ENCODE measurements around the gene FGFRL1. TPM values are rescaled to one million over a fixed set of nuclear protein-coding genes. Genes with fewer than 3 reads are reported as not detected.

Gene FGFRL1
- polyA plus RNA-seq, 1 donor (not counting 4 experiments of a cell fraction or from before 2014, with no cell fraction given): 2.8 TPM

- Histone ChIP-seq H3K27me3 (ENCODE audit: control insufficient read depth, extremely low read depth, insufficient read depth, low read length) (peaks cover 15% of the 10 kb centered on the region), H3K4me1 (ENCODE audit: control insufficient read depth, extremely low read depth, insufficient read depth, low read length) (peaks cover 10% of the 10 kb centered on the region), H3K9ac (ENCODE audit: control insufficient read depth, extremely low read depth, insufficient read depth, low read length) (no peak overlapping the region), H3K36me3 (ENCODE audit: control insufficient read depth in 2 of 2, extremely low read depth in 1 of 2, insufficient read depth in 2 of 2, low read length in 2 of 2) (no peaks in the 10 kb centered on the region), H3K4me3 (ENCODE audit: control insufficient read depth in 2 of 3, extremely low read depth in 1 of 3, insufficient read depth in 2 of 3, low read depth in 1 of 3, low read length in 3 of 3) (no peak overlapping the region), H3K79me2 (ENCODE audit: control insufficient read depth, insufficient read depth, low read length) (no peaks in the 10 kb centered on the region), H3K4me2 (ENCODE audit: control insufficient read depth, extremely low read depth, insufficient read depth, low read depth, low read length) (no peak overlapping the region), H4K20me1 (ENCODE audit: control insufficient read depth, extremely low read depth, insufficient read depth, low read length) (no peaks in the 10 kb centered on the region), H3K9me3 (ENCODE audit: control insufficient read depth, low read depth, low read length) (no peaks in the 10 kb centered on the region), H2AFZ (ENCODE audit: control insufficient read depth, low read length) (no peak overlapping the region), H3K27ac (ENCODE audit: control insufficient read depth, insufficient read depth, low read length) (no peak overlapping the region), H3K9me1 (ENCODE audit: control insufficient read depth, extremely low read depth, insufficient read depth, low read length) (no peaks in the 10 kb centered on the region)
- FAIRE-seq (no peak), DNase-seq (ENCODE audit: low read depth, low spot score) (no peak)
- dilution Hi-C loops (cut with MboI; ENCODE audit: extremely low pct_ligation_motif_present, low sequenced_read_pairs): no loop called here
- no peak for TF ChIP-seq EZH2 (IDR thresholded peaks at IDR 0.05; ENCODE audit: low read length)
- TF ChIP-seq, protein P1, sequence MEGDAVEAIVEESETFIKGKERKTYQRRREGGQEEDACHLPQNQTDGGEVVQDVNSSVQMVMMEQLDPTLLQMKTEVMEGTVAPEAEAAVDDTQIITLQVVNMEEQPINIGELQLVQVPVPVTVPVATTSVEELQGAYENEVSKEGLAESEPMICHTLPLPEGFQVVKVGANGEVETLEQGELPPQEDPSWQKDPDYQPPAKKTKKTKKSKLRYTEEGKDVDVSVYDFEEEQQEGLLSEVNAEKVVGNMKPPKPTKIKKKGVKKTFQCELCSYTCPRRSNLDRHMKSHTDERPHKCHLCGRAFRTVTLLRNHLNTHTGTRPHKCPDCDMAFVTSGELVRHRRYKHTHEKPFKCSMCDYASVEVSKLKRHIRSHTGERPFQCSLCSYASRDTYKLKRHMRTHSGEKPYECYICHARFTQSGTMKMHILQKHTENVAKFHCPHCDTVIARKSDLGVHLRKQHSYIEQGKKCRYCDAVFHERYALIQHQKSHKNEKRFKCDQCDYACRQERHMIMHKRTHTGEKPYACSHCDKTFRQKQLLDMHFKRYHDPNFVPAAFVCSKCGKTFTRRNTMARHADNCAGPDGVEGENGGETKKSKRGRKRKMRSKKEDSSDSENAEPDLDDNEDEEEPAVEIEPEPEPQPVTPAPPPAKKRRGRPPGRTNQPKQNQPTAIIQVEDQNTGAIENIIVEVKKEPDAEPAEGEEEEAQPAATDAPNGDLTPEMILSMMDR (optimal IDR thresholded peaks at IDR 0.05 in 1 of 3, IDR thresholded peaks at IDR 0.05 in 1 of 3, conservative IDR thresholded peaks at IDR 0.05 in 1 of 3; ENCODE audit: extremely low read depth in 1 of 3, insufficient read depth in 2 of 3, low read length in 3 of 3): no peak
These were observed 64.6 kb downstream of the FGFRL1 start for GRCh38 chr4:1075809-1076699.

Other genes with a start within 250 kb of the FGFRL1 start
- gene CPLX1, start 185.5 kb upstream of the FGFRL1 start, polyA plus RNA-seq: 0.04 to 0.05 TPM in 2 of 3 replicates, not detected in the other
- gene GAK, start 79.3 kb upstream of the FGFRL1 start, polyA plus RNA-seq: 18.4 to 25.3 TPM (median 19.4 TPM) in 3 replicates
- 23.2 to 31.3 TPM (median 24.3 TPM) in 3 replicates for gene TMEM175, start 79.2 kb upstream of the FGFRL1 start, polyA plus RNA-seq
- gene DGKQ, start 38.1 kb upstream of the FGFRL1 start, polyA plus RNA-seq: 5.3 to 11.3 TPM (median 5.9 TPM) in 3 replicates
- 0.74 to 3.9 TPM (median 1.2 TPM) in 3 replicates for gene IDUA, start 24.6 kb upstream of the FGFRL1 start, polyA plus RNA-seq
- not detected in 3 replicates for gene SLC26A1, start 18.2 kb upstream of the FGFRL1 start, polyA plus RNA-seq
- gene RNF212, start 101.9 kb downstream of the FGFRL1 start, polyA plus RNA-seq: 0.16 to 0.28 TPM (median 0.24 TPM) in 3 replicates
- gene SPON2, start 161.0 kb downstream of the FGFRL1 start, polyA plus RNA-seq: 0.60 to 11.9 TPM (median 3.3 TPM) in 3 replicates
- 46.9 to 74.5 TPM (median 71.9 TPM) in 3 replicates for gene CTBP1, start 237.5 kb downstream of the FGFRL1 start, polyA plus RNA-seq

All from keratinocyte (primary cell).